Stimulated activated CD8-positive, alpha-beta memory T cell treated with anti-CD3 and anti-CD28 coated beads, Interleukin-4, amount 100 ng/mL, for 1 hour (primary cell): ENCODE results near the gene COL6A3.
"Not testable (repeated sequence)": the region's sequence is repeated elsewhere in the genome, so short reads cannot be mapped to it uniquely, and the experiment has no call there.

Experiments used
- DNase-seq, 2 donors: peaks; one replicate each; pipeline ENCODE4 v3.0.0-alpha.2; 2020; ENCODE audit warnings: low read depth in 2 of 2, low spot score in 1 of 2

Gene COL6A3

DNA sequence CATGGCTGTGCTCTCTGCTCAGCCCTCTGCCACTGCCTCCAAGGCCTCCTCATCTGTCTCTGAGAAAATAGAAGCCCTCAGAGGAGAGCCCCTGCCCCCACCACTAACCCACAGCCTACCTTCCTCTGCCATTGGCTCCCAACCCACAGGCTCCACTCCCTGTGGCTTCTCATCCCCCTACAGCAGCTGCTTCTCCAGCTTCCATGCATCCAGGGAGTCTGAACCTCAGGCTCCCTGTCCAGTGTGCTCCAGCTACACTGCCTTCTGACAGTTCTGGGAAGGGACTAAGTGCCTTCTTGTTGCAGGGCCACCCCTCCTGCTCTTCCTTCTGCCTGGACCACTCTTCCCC lies 29.3 kb downstream of the COL6A3 start:
- no peak for DNase-seq

DNA sequence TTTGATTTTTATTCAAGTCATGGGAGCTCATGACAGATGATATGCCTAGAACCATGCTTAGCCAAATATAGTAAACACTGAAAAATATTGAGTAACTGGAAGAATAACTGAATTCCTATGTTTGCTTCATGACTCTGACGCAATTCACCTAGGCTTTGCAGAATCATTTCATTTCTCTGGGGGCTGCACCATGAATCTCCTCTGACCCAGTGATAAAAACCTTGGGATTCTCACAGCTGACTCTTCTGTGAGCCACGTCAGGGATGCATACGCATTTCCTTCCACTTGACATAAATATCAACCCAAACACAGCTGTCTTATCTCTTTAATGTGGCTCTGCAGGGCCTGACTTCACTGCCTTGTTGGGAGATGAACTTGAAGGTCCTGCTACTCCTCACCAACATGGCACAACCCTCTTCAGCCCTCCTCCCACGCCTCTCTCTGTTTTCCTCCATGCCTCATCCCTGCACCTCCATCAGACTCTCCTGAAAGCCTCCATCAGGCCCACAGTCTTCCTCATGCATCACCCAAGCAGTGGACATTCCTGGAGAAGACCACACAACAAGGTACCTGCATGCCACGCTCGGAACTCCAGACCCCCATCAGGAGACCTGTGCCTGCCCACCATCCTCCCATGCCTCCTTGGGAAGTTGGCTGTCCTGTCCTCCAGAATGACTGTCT lies 29.8 kb downstream of the COL6A3 start:
- DNase-seq: no peak

DNA sequence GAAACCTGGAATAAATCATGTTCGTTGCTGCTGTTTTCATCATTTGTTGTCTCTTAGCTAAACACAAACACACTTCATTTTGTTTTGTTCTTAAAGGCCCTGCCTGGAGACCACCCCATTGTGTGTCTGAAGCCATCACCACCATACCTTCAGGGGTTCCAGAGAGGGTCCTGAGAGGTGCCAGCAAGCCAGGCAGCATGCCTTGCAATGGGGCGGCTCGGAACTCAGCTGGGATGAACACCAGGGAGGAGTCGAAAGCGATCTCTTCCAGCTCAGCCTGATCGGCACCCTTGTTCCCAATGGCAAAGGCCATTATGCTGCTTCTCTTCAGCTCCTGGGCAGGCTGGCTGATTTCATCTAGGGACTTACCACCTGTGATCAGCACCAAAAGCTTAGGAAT lies 33.2 kb downstream of the COL6A3 start:
- DNase-seq: no peak

DNA sequence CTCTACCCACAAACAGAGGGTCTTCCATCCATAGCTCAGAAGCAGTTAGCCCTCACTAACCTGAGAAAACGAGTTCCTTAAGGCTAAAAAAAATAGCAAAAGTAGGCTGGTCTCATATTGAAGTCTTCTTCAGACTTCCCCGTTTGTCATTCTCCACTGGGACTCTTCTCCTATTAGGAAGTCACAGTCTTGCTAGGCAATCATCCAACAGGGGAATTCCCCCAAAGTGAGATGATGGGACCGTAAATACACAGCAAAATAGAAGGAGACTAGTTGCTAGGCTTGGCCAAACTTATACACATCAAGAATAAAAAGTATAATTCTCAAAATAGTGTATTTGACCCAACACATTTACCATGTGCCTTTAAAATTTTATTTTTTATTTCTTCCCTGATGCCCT lies 34.3 kb downstream of the COL6A3 start:
- DNase-seq: no peak

DNA sequence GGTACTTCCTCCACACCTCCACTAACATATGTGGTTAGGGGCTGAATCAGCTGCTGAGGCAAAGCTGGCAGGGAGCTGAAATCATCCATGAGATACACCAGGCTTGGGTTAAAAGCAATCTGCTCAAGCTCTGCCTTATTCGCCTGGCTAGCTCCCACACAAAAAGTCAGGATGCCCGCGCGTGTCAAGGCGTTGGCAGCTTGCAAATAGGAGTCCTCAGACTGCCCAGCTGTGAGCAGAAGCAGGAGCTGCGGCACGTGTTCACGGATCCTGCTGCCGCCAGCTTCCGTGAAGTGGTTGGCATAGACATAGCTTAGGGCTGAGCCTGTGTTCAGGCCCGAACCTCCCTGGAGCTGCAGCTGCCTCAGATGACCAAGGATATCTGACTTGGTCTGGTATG lies 35.3 kb downstream of the COL6A3 start:
- no peak for DNase-seq

DNA sequence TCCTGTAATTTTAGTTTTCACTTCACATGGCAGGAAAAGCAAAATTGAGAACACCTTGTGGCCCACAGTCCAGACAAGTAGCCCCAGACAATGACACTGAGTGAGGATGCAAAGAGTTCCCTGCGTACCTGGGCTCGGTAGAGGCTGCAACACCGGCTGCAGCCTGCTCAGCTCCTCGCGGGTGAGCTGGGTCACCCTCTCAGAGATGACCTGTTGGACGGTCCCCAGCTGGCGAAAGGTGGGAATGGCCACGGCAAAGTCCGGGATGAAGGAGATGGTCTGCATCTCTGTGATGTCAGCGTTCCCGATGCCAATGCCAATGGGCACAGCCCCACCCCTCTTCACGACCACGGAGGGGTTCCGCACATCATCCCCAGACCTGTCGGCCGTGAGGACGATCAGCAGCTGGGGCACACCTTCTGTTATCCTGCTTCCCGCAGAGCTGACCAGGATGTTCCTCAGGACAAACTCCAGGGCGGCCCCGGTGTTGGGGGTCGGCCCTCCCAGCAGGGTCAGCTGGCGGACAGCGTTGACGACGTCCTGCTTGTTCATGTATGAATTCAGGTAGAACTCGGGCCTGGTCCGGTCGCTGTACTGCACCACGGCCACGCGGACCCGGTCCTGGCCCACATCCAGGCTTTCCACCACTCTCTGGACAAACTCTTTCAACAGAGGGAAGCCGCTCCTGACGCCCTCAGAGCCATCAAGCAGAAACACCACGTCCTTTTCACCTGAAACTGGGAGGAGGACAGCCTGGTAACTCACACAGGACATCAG lies 39.5 kb downstream of the COL6A3 start:
- DNase-seq: no peak

DNA sequence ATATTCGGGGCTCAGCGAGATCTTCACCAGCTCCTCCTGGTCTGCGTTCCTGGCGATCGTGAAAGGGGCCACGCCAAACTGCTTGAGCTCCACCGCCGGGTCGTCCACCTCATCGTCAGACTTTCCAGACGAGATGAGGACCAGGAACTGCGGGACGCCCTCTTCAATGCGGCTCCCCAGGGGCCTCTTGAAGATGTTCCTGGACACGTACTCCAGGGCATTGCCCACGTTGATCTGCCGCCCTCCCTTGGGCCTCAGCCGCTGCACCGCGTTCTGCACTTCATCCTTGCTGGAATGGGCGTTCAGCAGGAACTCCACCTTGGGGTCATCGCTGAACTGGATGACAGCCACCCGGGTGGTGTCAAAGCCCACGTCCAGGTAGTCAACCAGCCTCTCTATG lies 42.1 kb downstream of the COL6A3 start:
- no peak for DNase-seq

DNA sequence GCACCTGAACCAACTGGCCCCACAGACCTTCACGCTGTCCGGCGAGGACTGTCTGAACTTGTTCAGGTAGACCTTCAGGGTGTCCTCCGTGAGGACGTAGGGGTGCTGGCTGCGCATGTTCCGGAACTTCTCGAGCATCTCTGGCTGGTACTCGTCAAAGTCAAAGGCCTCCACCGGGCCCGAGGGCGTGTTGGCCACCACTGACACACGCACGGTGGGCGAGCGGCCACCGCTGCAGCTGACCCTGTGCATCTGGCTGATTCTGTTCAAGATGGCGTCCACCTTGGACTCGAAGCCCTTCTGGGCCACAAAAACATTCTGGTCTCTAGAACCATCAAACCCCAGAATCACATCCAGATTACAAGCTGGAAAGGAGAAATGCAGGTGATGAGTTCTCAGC lies 48.3 kb downstream of the COL6A3 start:
- no peak for DNase-seq

DNA sequence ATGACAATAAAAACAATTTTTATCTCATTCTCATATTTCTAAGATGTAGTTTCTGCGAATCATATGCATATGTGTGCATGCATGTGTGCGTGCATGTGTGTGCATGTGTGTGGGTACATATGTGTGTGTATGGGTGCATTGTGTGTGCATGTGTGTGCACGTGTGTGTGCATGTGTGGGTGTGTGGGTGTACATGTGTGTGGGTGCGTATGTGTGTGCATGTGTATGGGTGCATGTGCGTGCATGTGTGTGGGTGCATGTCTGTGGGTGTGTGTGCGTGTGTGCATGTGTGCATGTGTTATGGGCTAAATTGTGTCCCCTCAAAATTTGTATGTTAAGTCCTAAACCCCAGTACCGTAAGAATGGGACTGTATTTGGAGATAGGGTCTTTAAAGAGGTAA lies 49.3 kb downstream of the COL6A3 start:
- DNase-seq: no peak

DNA sequence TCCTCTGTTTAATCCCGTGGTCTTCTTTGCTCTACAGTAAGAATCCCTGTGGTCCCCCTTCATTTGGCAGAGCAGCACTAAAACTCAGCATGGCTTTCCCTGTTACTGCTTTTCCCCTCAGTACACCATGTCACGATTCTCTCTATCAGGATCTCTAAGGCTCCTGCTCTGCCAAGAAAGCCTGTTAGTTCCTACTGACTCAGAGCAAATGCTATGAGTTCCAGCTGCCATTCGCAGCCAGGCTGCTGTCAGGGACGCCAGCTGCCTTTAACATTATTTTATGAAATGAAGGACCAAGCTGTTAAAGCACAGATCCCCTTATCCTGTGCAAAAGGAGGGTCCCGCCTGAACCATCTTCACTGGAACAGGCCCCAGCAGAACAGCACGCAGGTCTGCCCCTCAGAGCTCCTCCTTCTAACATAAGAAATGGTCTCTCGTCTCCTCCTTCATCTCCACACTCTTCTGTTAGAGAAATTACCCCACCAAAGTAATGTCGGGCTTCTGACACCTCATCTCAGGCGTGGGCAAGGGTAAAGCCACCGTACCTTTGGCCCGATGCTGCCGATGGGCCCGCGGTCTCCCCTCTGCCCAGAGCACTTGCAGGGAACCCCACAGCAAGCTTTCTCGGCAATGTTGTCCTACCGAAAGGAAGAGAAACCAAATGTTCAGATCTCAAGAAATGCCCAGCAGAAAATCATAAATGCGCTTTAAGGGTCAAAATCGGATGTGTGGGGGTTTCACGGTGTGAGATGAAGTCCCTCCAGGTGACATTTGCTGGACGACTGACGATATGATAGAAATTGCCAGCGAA lies 52.6 kb downstream of the COL6A3 start:
- no peak for DNase-seq

DNA sequence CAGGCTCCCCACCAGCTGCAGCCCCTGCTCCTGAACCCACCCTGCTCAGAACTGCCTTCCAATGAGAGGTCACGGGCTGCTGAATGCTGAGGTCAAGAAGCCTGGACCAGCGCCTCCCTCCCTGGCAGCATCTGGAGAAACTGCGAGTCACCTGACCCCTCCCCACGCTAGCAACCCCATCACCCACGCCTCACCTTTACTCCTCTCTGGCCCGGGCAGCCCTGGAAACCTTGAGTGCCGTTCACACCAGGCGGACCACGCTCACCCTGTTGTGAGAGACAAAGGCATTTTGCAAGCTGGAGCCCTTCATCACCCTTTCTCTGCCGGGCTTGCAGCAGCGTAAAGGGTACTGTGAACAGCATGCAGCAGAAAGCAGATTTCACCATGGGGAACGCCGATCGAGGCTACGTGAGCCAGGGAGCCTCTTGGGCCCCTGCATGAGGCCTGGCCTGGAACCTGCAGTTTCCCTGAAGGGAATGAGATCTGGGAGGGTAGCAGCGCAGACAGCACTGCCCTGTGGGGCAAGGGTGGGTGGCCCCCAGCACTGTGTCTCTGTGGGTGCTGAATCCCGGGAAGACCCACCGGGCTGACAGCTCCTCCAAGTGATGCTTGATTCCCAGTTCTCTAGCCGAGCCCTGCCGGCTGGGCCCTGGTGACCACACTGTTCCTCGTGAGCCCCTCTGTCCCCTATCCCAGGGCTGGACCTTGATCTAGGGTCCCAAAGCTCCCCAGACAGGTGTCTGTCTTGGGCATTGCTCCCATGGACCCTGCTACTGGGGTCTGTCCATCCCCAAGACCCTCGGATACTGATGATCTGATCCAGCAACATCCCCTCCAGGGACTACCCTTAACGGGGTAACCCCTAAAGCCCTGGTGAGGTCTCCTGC lies 53.8 kb downstream of the COL6A3 start:
- no peak for DNase-seq

DNA sequence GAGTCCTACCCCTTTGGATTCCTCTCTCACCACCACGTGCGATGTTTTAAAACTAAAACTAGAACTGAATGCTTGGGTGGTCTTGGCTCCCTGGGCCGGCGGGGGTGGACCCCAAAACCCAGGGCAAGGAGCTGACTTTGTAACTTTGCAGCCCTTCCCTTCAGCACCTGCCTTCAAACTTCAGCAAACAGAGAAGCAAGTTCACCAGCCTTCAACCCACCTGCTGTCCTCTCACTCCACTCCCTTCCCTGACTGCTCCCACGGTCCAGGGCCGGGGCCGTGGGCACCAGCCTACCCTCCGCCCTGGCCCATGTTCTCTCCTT lies 54.5 kb downstream of the COL6A3 start:
- DNase-seq: no peak

DNA sequence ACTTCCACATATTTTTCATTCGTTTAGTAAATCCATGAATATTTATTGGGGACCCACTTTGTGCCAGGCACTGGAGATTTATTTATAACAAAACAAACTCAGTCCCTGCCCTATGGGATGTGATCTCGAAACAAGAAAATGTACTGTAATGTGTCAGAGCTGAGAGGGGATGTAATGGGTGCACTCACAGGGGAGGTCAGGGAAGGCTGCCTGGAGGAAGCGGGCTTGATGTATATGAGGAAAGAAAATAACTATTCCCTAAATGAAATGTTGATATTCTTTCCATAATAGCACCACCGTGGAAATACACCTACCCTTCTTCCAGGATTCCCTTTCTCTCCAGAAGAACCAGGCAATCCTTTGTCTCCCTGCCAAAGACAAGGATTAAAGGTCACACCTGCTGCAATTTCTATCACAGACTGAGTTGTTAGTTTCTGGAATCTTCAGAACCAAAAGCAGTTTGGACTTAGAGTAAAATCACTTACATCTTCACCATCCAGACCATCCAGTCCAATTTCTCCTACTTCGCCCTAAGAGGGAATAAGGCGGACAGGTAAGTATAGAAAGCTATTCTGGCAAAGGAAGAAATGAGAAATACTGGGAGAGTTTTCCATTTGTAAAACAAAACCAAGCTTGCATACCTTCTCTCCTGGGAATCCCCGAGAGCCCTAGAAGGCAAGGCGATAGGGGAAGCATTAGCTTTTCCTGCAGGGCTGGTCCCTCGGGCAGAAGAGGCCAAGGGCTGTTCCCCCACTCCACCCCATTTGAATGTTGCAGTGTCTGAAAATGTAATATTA lies 55.0 kb downstream of the COL6A3 start:
- DNase-seq: no peak

DNA sequence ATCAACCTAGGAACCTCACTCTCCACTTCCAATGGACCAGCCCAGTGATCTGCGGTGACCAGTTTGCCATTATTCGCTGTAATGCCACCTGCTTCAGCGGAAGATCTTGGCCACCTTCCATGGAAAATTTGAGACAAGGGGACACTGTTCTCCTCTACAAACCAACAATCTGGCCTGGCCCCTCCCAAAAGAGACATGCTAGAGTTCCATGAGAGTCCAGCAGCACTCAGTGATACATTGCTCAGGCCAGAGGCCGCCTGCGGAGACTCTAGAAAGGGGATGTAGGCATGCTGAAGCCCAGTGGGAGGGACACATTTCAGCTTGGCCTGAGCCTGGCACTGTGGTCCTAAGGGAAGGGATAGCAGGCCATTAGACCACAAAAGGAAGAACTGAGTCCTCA lies 58.3 kb downstream of the COL6A3 start:
- no peak for DNase-seq

DNA sequence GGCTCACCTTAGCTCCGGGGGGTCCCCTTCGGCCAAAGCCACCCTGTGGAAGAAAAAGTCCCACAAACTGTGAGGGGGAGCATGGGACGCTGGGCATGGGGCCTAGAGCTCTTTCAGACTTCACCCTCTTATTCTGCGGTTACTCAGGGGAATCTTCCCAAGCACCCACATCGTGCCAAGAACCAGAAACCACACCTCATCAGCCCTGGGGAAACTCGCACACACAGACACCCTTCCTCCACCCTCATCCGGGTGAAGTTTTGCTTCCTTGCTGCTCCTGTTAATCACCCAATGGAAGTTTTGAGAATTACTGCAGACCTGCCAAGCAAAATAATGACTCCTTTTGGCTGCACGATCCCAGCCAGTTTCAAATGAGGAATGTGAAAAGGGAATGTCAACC lies 59.1 kb downstream of the COL6A3 start:
- DNase-seq: no peak

DNA sequence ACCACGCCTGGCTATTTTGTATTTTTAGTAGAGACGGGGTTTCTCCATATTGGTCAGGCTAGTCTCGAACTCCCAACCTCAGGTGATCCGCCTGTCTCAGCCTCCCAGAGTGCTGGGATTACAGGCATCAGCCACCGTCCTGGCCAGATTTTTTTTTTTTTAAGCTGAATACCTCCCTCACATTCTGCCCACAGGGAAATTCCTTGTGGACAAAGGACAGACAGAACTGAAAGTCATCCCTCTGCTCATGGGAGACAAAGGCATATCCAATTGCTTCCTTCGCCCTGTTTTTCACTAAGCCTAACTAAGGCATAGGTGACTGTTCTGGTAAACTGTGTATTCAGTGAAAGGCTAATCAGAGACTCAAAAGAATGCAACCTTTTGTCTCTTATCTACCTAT lies 59.8 kb downstream of the COL6A3 start:
- not testable (repeated sequence) for DNase-seq

DNA sequence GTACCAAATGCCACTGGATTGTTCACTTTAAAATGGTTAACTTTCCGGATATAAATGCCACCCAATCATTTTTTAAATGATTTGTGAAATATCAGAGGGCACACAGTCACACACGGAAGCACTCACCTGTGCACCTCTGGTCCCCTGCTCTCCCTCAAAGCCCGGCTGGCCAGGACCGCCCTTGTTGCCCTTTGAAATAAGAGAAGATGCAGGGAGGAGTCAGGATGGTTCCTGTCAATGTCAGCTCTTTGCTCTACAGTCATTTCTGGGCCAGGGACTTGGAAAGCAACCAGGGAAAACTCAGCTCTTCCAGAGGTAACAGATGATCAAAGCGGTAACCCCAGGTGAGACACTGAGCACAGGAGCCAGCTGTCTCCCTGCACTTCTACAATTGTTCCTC lies 60.7 kb downstream of the COL6A3 start:
- no peak for DNase-seq

DNA sequence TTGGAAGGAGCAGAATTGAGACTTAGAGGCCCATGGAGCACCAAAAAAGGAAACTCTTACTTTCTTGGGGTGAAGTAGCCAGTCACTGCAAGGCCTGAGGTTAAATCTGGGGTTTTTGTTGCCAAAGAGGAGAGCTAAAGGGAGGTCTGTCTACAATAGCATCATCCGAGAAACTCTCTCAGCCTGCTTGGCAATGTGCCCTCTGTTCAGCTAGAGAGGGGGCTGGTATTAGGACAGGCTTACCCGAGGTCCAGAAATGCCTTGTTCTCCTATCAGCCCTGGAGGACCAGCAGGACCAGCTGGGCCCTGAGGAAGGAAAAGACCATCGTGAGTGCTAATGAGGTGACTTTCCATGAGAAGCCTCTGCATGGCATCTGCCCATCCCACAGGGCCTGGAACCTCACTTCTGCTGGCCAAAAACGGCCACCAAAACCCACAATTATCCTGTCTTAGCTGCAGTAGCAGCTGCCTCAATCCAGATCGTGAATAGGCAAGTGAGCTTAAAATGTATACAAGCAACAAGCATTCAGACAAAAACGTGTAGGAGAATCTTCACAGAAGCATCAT lies 61.6 kb downstream of the COL6A3 start:
- no peak for DNase-seq

DNA sequence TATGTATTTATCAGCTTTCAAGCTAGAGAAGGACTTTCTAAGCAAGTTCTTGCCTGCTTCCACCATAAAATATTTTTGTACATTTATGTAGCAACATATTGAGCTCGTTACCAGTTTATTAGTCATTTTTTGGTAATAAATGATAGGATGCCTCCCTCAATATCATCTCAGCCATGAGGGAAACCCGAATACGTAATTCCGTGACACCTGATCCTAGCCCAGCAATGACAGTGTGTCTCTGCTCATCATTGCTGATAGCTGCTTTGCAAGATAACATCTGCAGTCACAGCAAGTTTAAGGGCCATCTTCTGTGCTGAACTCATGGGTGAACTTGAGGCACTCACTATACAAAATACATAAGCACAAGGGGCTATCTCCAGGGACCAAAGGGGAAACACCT lies 62.2 kb downstream of the COL6A3 start:
- DNase-seq: no peak

DNA sequence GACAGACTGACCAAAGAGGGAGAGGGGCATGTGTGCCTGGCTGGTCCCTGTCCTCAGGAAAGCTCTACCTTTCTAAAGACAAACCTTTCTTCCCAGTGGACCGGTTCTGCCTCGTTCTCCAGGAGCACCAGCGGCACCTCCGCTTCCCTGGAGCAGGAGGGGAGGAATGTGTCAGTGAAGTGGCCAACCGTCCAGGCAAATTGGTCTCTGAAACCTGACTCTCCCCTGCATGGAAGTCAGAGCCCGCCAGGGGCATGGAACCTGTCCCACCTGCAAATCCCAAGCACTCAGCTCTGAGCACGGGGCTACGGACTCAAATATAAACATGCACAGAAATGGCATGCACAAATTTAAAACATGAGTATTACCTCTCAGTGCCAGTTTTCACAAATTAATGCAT lies 62.9 kb downstream of the COL6A3 start:
- no peak for DNase-seq
